ENCODE results near the gene VASN.

The VASN gene

DNA sequence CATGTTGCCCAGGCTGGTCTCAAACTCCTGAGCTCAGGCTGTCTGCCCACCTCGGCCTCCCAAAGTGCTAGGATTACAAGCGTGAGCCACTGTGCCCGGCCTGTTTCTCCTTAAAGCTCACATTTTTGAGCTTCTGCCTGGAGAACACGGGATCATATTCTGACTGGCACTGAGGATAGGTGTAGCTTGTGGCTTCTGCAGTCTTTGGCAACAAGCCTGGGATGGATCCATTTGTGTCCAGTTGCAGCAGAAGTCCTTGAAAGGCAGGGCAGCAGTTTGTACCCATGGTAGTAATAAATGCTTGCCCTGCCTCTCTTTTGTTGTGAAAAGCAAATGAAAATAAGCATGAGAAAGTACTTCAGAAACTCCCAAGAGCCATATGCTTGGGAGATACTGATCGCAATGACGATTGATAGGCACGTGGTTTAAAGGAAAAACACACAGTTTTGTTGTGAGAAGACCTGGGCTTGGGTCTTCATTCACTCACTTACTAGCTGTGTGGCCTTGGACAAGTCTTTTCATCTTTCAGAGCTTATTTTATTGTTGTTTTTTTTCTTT, 47.8 kb downstream of the VASN start:
- DNase-seq (ENCODE audit: low read depth in 1 of 2, low spot score in 1 of 2), result no peak

DNA sequence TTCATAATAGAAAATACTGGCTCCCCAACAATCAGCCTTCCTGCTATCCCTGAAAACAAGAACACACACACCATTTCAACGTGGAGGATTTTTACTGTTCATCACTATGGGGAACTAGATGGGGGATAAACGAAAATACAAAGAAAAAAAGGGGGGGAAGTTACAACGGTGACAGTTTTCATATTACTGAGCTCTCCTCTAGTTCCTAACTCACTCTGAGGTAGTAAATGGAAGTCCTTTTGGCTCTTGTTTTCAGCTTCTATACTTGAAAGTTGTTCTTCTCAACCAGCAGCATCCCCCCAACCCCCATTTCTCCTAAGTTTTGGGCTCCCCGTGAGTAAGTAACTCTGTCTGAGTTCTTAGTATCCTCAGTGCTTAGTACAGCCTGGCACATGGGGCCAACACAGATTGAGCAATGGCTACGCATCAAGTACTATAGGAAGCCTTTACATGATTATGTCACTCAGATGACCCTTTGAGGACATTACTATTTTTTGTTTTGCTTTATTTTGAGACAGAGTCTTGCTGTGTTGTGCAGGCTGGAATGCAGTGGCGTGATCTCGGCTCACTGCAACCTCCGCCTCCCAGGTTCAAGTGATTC, 49.0 kb downstream of the VASN start:
- no peak for DNase-seq (ENCODE audit: low read depth in 1 of 2, low spot score in 1 of 2)

DNA sequence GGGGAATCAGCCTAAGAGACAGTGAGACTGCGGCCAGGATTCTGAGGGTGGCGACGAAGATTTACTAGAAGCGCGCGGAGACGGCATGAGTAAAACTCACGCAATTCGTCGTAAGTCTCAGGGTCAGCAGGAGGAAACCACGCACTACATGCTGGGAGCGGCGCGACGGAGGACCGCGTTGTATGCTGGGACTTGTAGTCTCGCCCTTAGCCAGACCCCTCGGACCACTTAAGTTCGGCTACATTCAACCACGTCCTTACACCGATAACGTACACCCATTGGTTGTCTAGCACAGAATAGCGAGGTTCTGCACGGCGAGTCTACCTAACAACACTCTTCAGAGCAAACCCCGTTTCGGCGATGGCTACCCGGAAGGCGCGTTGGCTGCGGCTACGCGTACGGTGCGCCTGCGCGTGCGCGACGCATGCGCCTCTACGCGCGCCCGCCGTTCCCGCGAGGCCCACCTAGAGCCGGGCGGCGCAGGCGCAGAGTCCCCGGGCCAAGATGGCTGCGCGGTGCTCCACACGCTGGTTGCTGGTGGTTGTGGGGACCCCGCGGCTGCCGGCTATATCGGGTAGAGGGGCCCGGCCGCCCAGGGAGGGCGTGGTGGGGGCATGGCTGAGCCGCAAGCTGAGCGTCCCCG, 53.9 kb downstream of the VASN start, which contains the start of gene DNAJA3:
Gene DNAJA3, plus strand, starts transcription at position 491 of the 643 bp plus-strand sequence. Its CDS starts 14 bp downstream, at position 505.
- DNase-seq (ENCODE audit: low read depth in 1 of 2, low spot score in 1 of 2), result peak; percentile 86 to 89

DNA sequence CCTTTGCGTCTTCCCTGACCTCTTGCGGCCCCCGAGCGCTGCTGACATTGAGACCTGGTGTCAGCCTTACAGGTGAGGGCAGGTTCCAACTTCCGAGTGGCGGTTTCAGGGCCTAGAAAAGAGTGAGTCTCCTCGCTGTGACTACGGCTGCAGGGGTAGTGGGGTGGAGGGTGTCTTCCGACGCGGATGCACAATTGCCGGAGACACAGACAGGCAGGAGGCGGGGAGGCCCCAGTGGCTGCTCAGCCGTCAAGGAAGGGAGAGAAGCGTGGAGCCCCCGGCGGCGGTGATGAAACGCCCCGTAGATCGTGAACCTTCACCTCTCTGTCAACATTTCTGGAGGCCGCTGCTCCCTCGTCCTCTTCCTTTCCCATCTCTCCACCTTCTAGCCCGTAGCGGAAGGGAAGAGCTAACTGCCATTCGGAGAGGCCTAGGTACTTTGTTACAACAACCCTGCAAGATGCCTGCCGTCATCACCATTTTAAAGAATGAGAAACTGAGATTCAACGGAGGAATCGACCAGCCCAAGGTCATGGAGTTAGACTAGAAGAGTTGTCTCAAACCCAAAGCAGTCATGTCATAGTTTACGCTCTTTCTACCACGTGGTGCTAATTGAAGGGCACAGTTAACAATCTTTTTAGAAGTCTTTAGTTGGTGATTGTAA, 54.5 kb downstream of the VASN start:
- DNase-seq (ENCODE audit: low read depth in 1 of 2, low spot score in 1 of 2), result no peak

DNA sequence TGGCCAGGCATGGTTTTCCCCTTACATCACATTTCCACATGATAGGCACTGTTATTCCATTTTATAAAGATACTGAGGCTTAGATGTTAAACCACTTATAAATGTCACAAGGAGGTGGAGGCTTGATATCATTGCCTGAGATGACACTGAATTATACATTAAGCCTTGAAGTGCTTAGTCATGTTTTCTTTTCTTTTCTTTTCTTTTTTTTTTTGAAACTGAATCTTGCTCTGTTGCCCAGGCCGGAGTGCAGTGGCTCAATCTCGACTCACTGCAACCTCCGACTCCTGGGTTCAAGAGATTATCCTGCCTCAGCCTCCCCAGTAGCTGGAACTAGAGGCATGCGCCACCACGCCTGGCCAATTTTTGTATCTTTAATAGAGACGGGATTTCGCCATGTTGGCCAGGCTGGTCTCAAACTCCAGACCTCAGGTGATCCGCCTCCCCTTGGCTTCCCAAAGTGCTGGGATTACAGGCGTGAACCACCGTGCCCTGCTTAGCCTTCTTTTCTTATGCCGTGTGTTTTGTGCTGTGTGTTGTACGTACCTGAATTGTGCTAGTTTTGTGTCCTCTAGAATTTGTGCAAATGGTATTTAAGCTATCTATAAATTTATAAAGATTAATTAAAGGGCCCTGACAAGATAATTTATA, 55.2 kb downstream of the VASN start:
- no peak for DNase-seq (ENCODE audit: low read depth in 1 of 2, low spot score in 1 of 2)

DNA sequence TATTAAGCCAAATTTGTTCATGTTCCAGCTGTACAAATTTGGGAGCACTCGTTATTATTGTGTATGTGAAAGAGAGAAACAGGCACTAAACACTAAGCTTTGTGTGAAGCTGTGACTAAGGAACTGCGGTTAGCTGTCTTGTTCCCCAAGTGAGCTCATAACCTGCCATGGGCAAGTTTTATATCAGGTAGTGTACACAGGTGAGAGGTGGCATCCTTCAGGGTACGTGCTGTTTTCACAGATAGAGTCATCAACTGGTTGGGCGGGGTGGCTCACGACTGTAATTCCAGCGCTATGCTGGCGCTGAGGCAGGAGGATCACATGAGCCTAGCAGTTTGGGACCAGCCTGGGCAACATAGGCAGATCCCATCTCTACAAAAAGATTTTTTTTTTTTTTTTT, 56.9 kb downstream of the VASN start:
- DNase-seq (ENCODE audit: low read depth in 1 of 2, low spot score in 1 of 2), result no peak

DNA sequence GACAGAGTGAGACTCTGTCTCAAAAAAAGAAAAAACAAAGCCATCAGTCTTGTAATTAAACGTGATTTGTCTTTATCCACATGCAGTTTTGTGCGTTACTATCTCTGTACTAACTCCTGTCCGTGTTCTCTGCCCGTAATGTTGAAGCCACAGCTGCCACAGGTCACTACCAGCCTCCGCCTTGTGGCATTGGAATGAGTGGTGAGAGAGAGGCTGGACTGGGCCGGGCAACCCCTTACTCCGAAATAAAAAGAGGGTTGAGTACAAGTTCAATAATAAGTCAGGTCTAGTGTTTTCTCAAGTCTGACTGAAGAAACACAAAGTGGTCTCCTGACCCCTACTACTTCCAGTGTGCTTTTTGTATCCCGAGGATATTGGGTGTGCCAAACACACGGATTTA, 59.4 kb downstream of the VASN start:
- DNase-seq (ENCODE audit: low read depth in 1 of 2, low spot score in 1 of 2), result no peak
